H1 (cell line): ENCODE results near the gene FLRT1. TPM values are rescaled to one million over a fixed set of nuclear protein-coding genes. Genes with fewer than 3 reads are reported as not detected.
A peak's percentile ranks its signal among the peaks of the same experiment; 100 is the strongest.

ENCODE experiments used
- CTCF ChIA-PET: fragments of 300-600 bp; sonication (Branson Sonifier 250); formaldehyde crosslinking; loops from one replicate; lab custom pipeline; 2021; ENCODE audit not compliant: partially characterized antibody; lab: Charles Lee
- POLR2A ChIA-PET: fragments of 300-600 bp; sonication (Branson Sonifier 250); formaldehyde crosslinking; loops from one replicate; lab custom pipeline; 2021; ENCODE audit warnings: inconsistent platforms; ENCODE audit not compliant: partially characterized antibody; lab: Charles Lee
- DNase-seq, 2 experiments: peaks; one replicate each; pipeline versions ENCODE4 v3.0.0 to v3.0.0-alpha.2; 2010 to 2022; ENCODE audit warnings: low spot score in 2 of 2, low read depth in 1 of 2, mixed read lengths in 1 of 2
- FAIRE-seq: peaks from 2 replicates; lab custom pipeline; 2011; peaks lifted over from hg19 to GRCh38; lab: Jason Lieb, UNC
- H2AFZ ChIP-seq: 2 replicates; pipeline ENCODE4 v1.8.1; 2012; ENCODE audit warnings: low read length, inconsistent platforms
- H2AK5ac ChIP-seq: 2 replicates; pipeline ENCODE4 v1.6.1; 2013; ENCODE audit warnings: low read depth, low read length
- H2BK120ac ChIP-seq: replicated peaks from 2 replicates; pipeline ENCODE3; 2013; ENCODE audit warnings: low read depth, low read length, inconsistent platforms
- H2BK12ac ChIP-seq: 2 replicates; pipeline ENCODE4 v1.6.1; 2013; ENCODE audit warnings: low read depth, low read length
- H2BK15ac ChIP-seq: 2 replicates; pipeline ENCODE4 v1.6.1; 2013; ENCODE audit warnings: low read length
- H2BK20ac ChIP-seq: 2 replicates; pipeline ENCODE4 v1.6.1; 2013; ENCODE audit warnings: low read length
- H2BK5ac ChIP-seq: 2 replicates; pipeline ENCODE4 v1.6.1; 2013; ENCODE audit warnings: low read depth, low read length
- H3K14ac ChIP-seq: 2 replicates; pipeline ENCODE4 v1.6.1; 2013; ENCODE audit warnings: inconsistent platforms; ENCODE audit not compliant: insufficient read length
- H3K18ac ChIP-seq: 2 replicates; pipeline ENCODE4 v1.6.1; 2013; ENCODE audit warnings: low read length; ENCODE audit errors: extremely low read depth
- H3K23ac ChIP-seq: 2 replicates; pipeline ENCODE4 v1.6.1; 2013; ENCODE audit warnings: inconsistent platforms; ENCODE audit not compliant: insufficient read length
- H3K23me2 ChIP-seq: 2 replicates; pipeline ENCODE4 v1.6.1; 2013; ENCODE audit warnings: low read depth, low read length
- H3K27ac ChIP-seq: 2 replicates; pipeline ENCODE4 v1.6.1; 2011; ENCODE audit warnings: low read depth, low read length, inconsistent platforms
- H3K27me3 ChIP-seq, 4 experiments: replicated peaks in 1 of 4; 1 replicate in 1 of 4; 2 replicates in 3 of 4; pipeline versions ENCODE4 v1.6.1 to v1.8.1; 2011 to 2013; ENCODE audit warnings: low read length in 3 of 4, mild to moderate bottlenecking in 3 of 4, inconsistent platforms in 2 of 4, mixed read lengths in 2 of 4, moderate library complexity in 1 of 4; ENCODE audit not compliant: control insufficient read depth in 3 of 4, insufficient read depth in 3 of 4; ENCODE audit errors: extremely low read depth in 1 of 4
- H3K36me3 ChIP-seq, 4 experiments: 2 replicates each; pipeline versions ENCODE4 v1.6.1 to v1.8.1; 2011 to 2013; ENCODE audit warnings: mild to moderate bottlenecking in 4 of 4, low read length in 3 of 4, moderate library complexity in 2 of 4, control low read depth in 1 of 4, inconsistent platforms in 1 of 4; ENCODE audit not compliant: insufficient read depth in 4 of 4, control insufficient read depth in 2 of 4
- H3K4ac ChIP-seq: replicated peaks from 2 replicates; pipeline ENCODE3; 2013; ENCODE audit warnings: low read length, low read depth, mixed read lengths, inconsistent platforms; ENCODE audit not compliant: insufficient read length
- H3K4me1 ChIP-seq, 4 experiments: replicated peaks in 1 of 4; 1 replicate in 1 of 4; 2 replicates in 3 of 4; pipeline versions ENCODE4 v1.6.1 to v1.8.1; 2011 to 2013; ENCODE audit warnings: low read length in 3 of 4, inconsistent platforms in 2 of 4, mixed read lengths in 1 of 4; ENCODE audit not compliant: insufficient read depth in 4 of 4, control insufficient read depth in 3 of 4
- H3K4me2 ChIP-seq, 2 experiments: 2 replicates each; pipeline versions ENCODE4 v1.6.1 to v1.8.1; 2011 to 2013; ENCODE audit warnings: low read depth in 2 of 2, low read length in 2 of 2, control low read depth in 1 of 2, inconsistent platforms in 1 of 2, mild to moderate bottlenecking in 1 of 2; ENCODE audit not compliant: insufficient read depth in 1 of 2
- H3K4me3 ChIP-seq, 4 experiments: fragments of 200-600, 300-600 bp in 1 of 4; sonication (generic), shearing (Covaris generic), sonication (Bioruptor Twin) in 1 of 4; 2 replicates each; pipeline versions ENCODE4 v1.5.1 to v1.8.1; 2011 to 2016; ENCODE audit warnings: low read length in 4 of 4, low read depth in 3 of 4, control low read depth in 2 of 4, inconsistent platforms in 2 of 4, mild to moderate bottlenecking in 2 of 4, mixed read lengths in 1 of 4, moderate library complexity in 1 of 4; ENCODE audit not compliant: insufficient read depth in 2 of 4; ENCODE audit errors: extremely low read depth in 1 of 4
- H3K56ac ChIP-seq: replicated peaks from 2 replicates; pipeline ENCODE3; 2013; ENCODE audit warnings: low read depth, mild to moderate bottlenecking, mixed read lengths, low read length, inconsistent platforms; ENCODE audit not compliant: insufficient read length
- H3K79me1 ChIP-seq: 2 replicates; pipeline ENCODE4 v1.6.1; 2013; ENCODE audit warnings: low read depth, low read length, control low read depth
- H3K79me2 ChIP-seq, 2 experiments: 2 replicates each; pipeline versions ENCODE4 v1.6.1 to v1.8.1; 2012 to 2013; ENCODE audit warnings: low read length in 2 of 2, mild to moderate bottlenecking in 2 of 2, inconsistent platforms in 1 of 2; ENCODE audit not compliant: insufficient read depth in 2 of 2, control insufficient read depth in 1 of 2
- H3K9ac ChIP-seq, 4 experiments: replicated peaks in 1 of 4; 1 replicate in 1 of 4; 2 replicates in 3 of 4; pipeline versions ENCODE4 v1.6.1 to v1.8.1; 2011 to 2013; ENCODE audit warnings: low read depth in 3 of 4, low read length in 3 of 4, control low read depth in 2 of 4, mild to moderate bottlenecking in 2 of 4, moderate library complexity in 2 of 4, inconsistent platforms in 1 of 4; ENCODE audit errors: extremely low read depth in 1 of 4
- H3K9me3 ChIP-seq, 2 experiments: 2 replicates each; pipeline versions ENCODE4 v1.6.1 to v1.8.1; 2012 to 2013; ENCODE audit warnings: mild to moderate bottlenecking in 2 of 2, moderate library complexity in 2 of 2, control low read depth in 1 of 2, inconsistent platforms in 1 of 2, low read depth in 1 of 2, low read length in 1 of 2, mixed read lengths in 1 of 2; ENCODE audit not compliant: insufficient read depth in 2 of 2
- H4K20me1 ChIP-seq, 2 experiments: replicated peaks in 1 of 2; 2 replicates each; pipeline versions ENCODE3 to v1.8.1; 2011 to 2013; ENCODE audit warnings: inconsistent platforms in 2 of 2, low read length in 2 of 2, mild to moderate bottlenecking in 1 of 2; ENCODE audit not compliant: insufficient read depth in 2 of 2, control insufficient read depth in 1 of 2
- H4K5ac ChIP-seq: 2 replicates; pipeline ENCODE4 v1.6.1; 2013; ENCODE audit warnings: low read length, low read depth, mixed read lengths, inconsistent platforms; ENCODE audit not compliant: insufficient read length
- H4K8ac ChIP-seq: 2 replicates; pipeline ENCODE4 v1.8.0; 2013; ENCODE audit warnings: mild to moderate bottlenecking, moderate library complexity, low read length, inconsistent platforms; ENCODE audit not compliant: insufficient read depth; ENCODE audit errors: extremely low read depth
- H4K91ac ChIP-seq: replicated peaks from 2 replicates; pipeline ENCODE3; 2013; ENCODE audit warnings: low read length, mixed read lengths, inconsistent platforms; ENCODE audit not compliant: insufficient read length
- CREB1 ChIP-seq: IDR thresholded peaks from 2 replicates; pipeline ENCODE4 v1.6.1; 2012; ENCODE audit warnings: inconsistent platforms
- EGR1 ChIP-seq: IDR thresholded peaks from 2 replicates; pipeline ENCODE4 v1.6.1; 2011; ENCODE audit warnings: low read depth, low read length, borderline replicate concordance
- EZH2 ChIP-seq: fragments of 200-600 bp; sonication (generic); IDR thresholded peaks from 2 replicates; pipeline ENCODE4 v1.7.1; 2012; ENCODE audit warnings: low read depth, mild to moderate bottlenecking, moderate library complexity, low read length, inconsistent platforms; ENCODE audit not compliant: severe bottlenecking
- FOSL1 ChIP-seq: IDR thresholded peaks from 2 replicates; pipeline ENCODE4 v1.6.1; 2011; ENCODE audit warnings: mild to moderate bottlenecking, low read depth, low read length, moderate library complexity; ENCODE audit not compliant: insufficient read depth
- PHF8 ChIP-seq: fragments of 200-600 bp; sonication (generic); conservative IDR thresholded peaks from 2 replicates; pipeline ENCODE4 v1.7.1; 2012; ENCODE audit warnings: low read depth, mild to moderate bottlenecking, inconsistent platforms, low read length, moderate library complexity
- SP2 ChIP-seq: IDR thresholded peaks from 2 replicates; pipeline ENCODE4 v1.6.1; 2012; ENCODE audit warnings: mild to moderate bottlenecking, low read length, inconsistent platforms
- TAF1 ChIP-seq: IDR thresholded peaks from 2 replicates; pipeline ENCODE4 v1.6.1; 2011; ENCODE audit warnings: mild to moderate bottlenecking, low read depth, low read length
- WGBS, 2 experiments: shearing (Covaris generic) in 1 of 2; methylation state at CpG; one replicate each; pipeline versions ENCODE4 v1.1.6 to v1.1.7; 2013 to 2015; ENCODE audit warnings: low lambda C conversion rate in 2 of 2, mixed read lengths in 2 of 2, inconsistent platforms in 1 of 2, low coverage in 1 of 2, missing lambda C conversion rate in 1 of 2; ENCODE audit not compliant: insufficient replicate concordance in 2 of 2, insufficient coverage in 1 of 2, insufficient read length in 1 of 2; ENCODE audit errors: extremely low coverage in 1 of 2, missing lambda C conversion rate in 1 of 2; 5-methylcytosine and 5-hydroxymethylcytosine counted together
- polyA plus RNA-seq, 7 experiments: library from polyadenylated mRNA; depleted of rRNA in 3 of 7; stranded (reverse) in 5 of 7; unstranded in 2 of 7; fragments of >200 nt in 5 of 7; fragments of 200-250 nt in 2 of 7; gene quantifications; 1 replicate in 5 of 7; 2 replicates in 1 of 7; 4 replicates in 1 of 7; pipeline versions ENCODE4 v1.2.1 to v1.2.3, GENCODE V29; 2011 to 2013; ENCODE audit warnings: missing spikeins in 2 of 7, mixed read lengths in 2 of 7
- total RNA-seq: library from RNA; stranded (reverse); fragmentation: NEBNext Ultra II Directional; extraction: Animal tissue kit (Norgen Biotek cat#: 25700); gene quantifications from 2 replicates; pipeline ENCODE4 v1.2.1, GENCODE V29; 2021

FLRT1 gene
- total and polyA plus RNA-seq, 2 of the 8 experiments (the other 6 are each of a cell fraction or from before 2014, with no cell fraction given): 0.14 to 0.28 TPM

GRCh38 chr11:63999349-64000025 is 36.2 kb upstream of the FLRT1 start:
- Histone ChIP-seq H3K36me3 (peaks cover 7 to 24% (median 14%) of the 10 kb centered on the region in 4 experiments), H2BK20ac (no peak overlapping the region), H3K9me3 (no peaks in the 10 kb centered on the region), H4K91ac (no peak overlapping the region), H3K23me2 (peaks cover 18% of the 10 kb centered on the region; the same call in 1 of the 2 replicates), H4K20me1 (peaks cover 4 to 27% of the 10 kb centered on the region in 2 experiments), H4K8ac (peak overlapping the region; percentile 59; the same call in 1 of the 2 replicates), H3K56ac (no peak overlapping the region), H3K79me1 (peaks cover 7% of the 10 kb centered on the region; the same call in 1 of the 2 replicates), H2AFZ (no peak overlapping the region), H2BK15ac (no peak overlapping the region), H3K4ac (no peak overlapping the region), H3K9ac (no peak overlapping the region; a peak in 1 of 7 replicates), H3K4me2 (peak overlapping the region; percentile 70 to 98), H3K27ac (no peak overlapping the region), H3K14ac (no peak overlapping the region), H2BK120ac (no peak overlapping the region)
- FAIRE-seq (no peak), DNase-seq (peak; percentile 46 to 87)
- ChIA-PET POLR2A (interaction anchor here (0.7 to 5.1 kb wide), 12 partner anchors 9 to 270 kb away, joined by 3 to 46 read pairs (median 4); no protein-coding TSS in a partner anchor), CTCF (interaction anchor here (0.6 to 6.8 kb wide), 36 partner anchors 9 to 1113 kb away, joined by 3 to 171 read pairs (median 6); partner anchors contain the start of genes FLRT1 and STIP1)
- 12% methylated on average over 8 of the region's 59 CpGs; no CpG with 5 or more reads in 1 of the 2 experiments for WGBS, 2 experiments
- no peak for TF ChIP-seq SP2
- TF ChIP-seq CREB1: peak; percentile 87
- no peak for TF ChIP-seq FOSL1
- 0 out of 2 replicates have a peak, but pooled peaks have one; percentile 18 for TF ChIP-seq PHF8
- TF ChIP-seq EGR1: peak; percentile 40; the same call in 1 of the 2 replicates
- peak; percentile 18; the same call in 1 of the 2 replicates for TF ChIP-seq TAF1
- no peak for TF ChIP-seq EZH2
- TF ChIP-seq, all 59 proteins: peak for 4
- peak overlapping the region; percentile 14 to 61 (median 47) for H3K4me3 ChIP-seq
- no peak overlapping the region for H2BK5ac ChIP-seq
- H2BK12ac ChIP-seq: no peak overlapping the region
- H3K4me1 ChIP-seq: peaks cover 2 to 23% (median 12%) of the 10 kb centered on the region in 4 experiments; a peak in 6 of 7 replicates
- peaks cover 0 to 2% of the 10 kb centered on the region in 2 experiments; a peak in 1 of 4 replicates for H3K79me2 ChIP-seq
- H2AK5ac ChIP-seq: no peak overlapping the region
- no peak overlapping the region for H4K5ac ChIP-seq
- 0 out of 2 replicates have a peak overlapping the region, but pooled peaks have one; percentile 87 for H3K18ac ChIP-seq
- no peak overlapping the region for H3K23ac ChIP-seq
- H3K27me3 ChIP-seq: peaks cover 5 to 33% (median 22%) of the 10 kb centered on the region in 4 experiments; a peak in 6 of 7 replicates
